Eye (tissue), 1 donor: ENCODE results near the gene NFAM1.
A peak's percentile ranks its signal among the peaks of the same experiment; 100 is the strongest.

Experiments used
- DNase-seq: peaks from one replicate; pipeline ENCODE4 v3.0.0-alpha.2; 2015

Gene NFAM1, protein sequence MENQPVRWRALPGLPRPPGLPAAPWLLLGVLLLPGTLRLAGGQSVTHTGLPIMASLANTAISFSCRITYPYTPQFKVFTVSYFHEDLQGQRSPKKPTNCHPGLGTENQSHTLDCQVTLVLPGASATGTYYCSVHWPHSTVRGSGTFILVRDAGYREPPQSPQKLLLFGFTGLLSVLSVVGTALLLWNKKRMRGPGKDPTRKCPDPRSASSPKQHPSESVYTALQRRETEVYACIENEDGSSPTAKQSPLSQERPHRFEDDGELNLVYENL

DNA sequence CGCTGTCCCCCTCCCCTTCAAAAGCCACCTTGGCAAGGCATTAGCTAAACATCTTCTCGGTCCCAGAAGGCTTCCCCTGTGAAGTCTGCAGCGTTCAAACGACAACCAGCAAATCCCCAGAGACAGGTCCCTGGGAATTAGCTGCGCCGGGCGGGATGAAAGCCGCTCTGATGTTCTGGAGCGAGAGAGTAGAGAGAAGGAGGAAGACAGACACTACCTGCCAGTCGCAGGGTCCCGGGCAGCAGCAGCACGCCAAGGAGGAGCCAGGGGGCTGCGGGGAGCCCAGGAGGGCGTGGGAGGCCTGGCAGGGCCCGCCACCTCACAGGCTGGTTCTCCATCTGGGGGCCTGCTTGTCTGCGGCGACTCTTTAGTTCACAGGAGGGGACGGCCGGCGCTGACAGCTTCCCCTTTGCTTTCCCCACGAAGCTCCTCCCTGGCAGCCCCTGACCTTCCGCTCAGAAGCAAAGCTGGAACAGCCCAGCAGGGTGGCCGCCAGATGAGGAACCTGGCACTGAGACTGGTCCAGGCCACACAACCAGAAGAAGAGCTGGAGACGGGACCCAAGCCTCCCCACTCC is at the start of gene NFAM1:
TSS of gene NFAM1 (minus strand) at position 384 of the 577 bp plus-strand sequence. CDS start at position 338, 46 bp downstream.
- peak; percentile 74 for DNase-seq

DNA sequence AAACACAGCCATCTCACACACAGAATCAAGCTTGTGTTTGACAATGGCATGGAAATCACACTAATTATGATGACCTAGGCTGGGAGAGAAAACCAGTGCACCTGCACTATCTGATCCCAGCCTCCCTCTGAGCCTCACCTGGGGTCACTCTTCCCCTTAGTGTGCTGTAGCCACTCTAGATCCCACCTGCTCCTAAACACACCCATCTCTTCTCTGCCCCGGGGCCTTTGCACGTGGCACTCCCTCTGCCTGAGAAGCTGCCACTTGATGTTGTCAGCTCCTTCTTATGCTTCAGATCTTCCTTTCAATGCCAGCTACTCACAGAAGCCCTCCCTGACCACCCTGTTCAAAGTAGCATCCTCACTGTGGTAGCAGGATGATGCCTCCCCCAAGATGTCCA is 42.9 kb upstream of the NFAM1 start:
- DNase-seq, result no peak

GRCh38 chr22:42473484-42474193 is 41.4 kb upstream of the NFAM1 start:
- peak; percentile 89 for DNase-seq

DNA sequence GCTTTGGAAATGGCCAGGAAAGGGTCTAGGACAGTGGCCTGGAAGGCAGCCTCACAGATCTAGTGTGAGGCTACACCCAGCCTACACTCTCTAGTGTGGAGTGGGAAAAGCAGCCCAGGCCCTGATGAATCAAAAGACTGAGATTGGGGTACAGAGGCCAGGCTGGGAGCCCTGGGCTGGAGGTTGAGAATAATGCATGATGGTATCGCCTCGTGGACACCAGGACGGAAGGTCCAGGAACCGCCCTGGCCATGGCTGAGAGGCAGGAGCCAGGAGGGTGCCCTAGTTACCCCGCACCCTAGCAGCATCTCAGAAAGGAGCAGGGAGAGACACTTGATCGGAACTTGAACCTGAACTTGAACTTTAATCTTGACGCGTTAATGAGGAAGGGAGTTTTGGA is 40.5 kb upstream of the NFAM1 start:
- DNase-seq, result no peak

GRCh38 chr22:42471441-42471840 is 39.2 kb upstream of the NFAM1 start:
- DNase-seq, result no peak

DNA sequence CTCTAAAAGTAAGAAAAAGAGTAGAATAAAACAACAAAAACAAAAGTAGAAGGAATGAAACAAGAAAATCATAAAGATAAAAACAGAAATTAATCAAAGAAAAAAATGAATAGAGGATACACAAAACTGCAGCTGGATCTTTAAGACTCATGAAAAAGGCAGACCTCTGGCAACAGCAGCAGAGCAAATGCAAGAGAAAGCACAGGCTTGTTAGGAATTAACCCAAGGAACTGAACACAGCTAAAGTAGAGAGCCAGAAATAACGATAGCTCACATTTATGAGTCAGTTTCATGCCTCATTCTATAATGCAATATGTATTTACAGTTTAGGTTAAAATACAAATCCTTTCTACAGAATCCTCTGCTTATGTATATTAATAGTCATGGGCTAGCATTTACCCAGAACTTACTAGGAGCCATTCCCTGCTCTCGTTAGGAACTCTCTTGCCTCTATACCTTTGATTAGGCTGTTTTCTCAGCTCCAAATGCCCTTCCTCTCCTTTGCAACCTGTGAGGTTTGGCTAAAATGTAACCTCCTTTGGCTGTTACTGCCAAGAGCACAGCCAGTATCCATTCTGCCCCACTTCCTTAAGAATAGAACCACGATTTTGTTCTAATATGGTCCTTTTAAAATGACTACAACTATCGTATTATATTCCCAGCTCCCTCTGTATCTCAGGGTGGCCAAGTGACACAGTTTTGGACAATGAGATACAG is 38.3 kb upstream of the NFAM1 start:
- no peak for DNase-seq

GRCh38 chr22:42468841-42469240 is 36.6 kb upstream of the NFAM1 start:
- DNase-seq, result no peak

DNA sequence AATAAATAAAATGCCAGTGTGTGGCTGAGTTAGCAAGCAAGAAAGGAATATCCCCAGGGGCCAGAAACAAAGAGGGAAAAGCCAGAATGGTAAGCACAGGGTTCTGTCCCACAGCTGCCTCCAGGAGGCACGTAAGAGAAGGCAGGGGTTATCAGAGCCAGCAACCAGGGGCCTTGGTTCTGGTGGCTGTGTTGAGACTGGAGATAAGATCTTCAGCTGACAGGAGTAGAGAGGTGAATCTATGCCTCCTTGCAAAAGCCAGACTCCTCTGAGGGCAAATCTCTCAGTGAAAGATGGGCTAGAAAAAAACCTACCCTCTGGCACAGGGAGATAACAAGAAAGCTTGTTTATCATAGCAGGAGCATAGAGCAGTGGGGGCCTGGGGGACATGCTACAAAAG is 29.8 kb upstream of the NFAM1 start:
- no peak for DNase-seq

DNA sequence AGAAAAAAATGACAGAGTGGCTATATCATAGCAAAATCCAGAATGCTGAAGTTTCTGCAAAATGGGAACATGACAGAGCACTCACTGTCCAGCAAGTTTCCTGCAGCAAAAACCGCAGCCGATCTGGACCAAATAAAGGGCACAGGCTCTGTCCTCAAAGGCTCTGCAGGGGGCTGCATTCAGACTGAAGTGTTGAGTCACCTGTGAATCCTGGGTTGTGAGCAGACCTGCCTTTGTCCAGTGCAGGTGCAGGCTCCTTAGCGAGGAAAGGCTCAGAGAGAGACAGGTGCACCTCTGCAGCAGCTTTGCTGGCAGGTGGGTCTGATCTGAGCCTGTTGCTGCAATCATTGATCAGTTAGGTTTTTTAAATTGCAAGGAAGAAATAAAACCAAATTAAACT is 29.3 kb upstream of the NFAM1 start:
- no peak for DNase-seq

DNA sequence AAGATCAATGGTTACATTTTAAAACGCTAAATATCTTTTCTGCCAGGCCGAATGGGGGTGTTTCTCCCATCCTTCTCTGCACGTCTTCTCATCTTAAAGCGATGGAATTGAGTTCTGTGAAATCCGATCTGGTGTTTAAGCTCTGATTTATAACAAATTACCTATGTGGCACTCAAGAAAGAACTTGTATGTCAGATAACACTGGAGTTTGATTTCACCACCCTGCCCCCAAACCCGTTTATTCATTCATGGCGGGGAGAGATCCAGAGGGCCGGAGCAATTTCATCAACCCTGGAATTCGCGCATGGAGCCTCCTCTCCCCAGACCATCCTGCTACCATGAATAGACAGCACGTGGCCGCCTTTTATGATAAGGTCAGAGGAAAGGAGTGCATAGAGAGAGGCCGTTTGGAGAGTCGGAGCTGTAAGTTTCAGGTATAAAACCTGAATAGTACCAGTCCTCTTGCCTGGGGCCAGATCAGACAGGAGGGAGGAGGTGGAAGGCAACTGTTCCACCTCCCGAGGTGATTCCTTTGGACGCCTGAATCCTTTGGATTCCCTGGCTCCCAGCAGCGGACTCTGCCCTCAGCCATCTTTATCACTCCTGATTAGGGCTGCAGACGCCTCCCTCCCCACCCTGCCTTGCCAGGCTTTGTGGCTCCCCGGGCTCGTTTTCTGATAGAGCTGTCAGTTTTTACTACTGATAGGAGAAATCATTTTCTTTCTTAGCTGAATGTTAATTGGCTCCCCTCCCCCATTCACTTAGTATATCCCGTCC is 27.3 kb upstream of the NFAM1 start:
- peak; percentile 35 for DNase-seq

DNA sequence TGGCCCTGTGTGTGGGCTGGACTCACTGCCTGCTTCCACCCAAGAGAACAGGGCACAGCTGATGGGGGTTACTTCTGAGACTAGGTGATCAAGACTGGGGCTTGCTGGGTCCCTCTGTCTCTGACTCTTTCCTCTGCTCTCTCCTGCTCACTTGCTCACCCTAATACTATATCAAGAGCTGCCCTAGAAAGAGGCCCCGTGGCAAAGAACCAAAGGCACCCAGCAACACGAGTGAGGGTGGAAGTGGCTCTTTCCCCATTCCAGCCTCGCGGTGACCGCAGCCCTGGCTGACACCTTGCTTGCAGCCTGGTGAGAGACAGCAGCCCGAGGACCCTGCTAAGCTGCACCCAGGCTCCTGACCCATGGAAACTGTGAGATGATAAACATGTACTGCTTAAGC is 20.7 kb upstream of the NFAM1 start:
- DNase-seq, result no peak

- no peak for DNase-seq
Observed at GRCh38 chr22:42452456-42452855, 20.3 kb upstream of the NFAM1 start.

DNA sequence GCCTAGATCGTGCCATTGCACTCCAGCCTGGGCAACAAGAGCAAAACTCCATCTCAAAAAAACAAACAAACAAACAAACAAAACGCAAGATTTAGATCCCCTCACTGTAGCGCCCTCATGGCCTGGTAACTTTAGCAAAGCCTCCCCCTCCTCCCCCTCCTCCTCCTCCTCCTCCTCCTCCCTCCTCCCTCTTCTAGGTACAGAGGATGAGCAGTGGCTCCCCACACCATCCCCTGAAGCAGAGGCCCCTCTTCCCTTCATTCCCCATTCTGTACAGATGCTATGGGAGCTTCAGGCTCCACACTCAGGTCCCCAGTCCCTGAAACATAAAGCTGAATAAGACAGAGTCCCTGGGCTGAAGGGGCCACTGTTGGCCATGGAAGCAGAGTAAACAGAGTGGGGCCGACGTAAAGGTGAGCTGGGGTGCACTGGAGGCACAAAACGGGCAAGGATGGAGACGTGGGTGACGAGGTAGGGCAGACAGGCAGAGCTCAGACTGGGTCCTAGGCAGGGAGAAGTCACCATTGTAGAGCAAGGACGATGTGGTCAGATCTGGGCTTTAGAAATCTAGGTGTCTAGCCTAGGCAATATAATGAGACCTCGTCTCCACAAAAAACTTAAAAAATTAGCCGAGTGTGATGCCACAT is 19.4 kb upstream of the NFAM1 start:
- no peak for DNase-seq

- DNase-seq, result no peak
Observed at GRCh38 chr22:42450862-42451261, 18.7 kb upstream of the NFAM1 start.

DNA sequence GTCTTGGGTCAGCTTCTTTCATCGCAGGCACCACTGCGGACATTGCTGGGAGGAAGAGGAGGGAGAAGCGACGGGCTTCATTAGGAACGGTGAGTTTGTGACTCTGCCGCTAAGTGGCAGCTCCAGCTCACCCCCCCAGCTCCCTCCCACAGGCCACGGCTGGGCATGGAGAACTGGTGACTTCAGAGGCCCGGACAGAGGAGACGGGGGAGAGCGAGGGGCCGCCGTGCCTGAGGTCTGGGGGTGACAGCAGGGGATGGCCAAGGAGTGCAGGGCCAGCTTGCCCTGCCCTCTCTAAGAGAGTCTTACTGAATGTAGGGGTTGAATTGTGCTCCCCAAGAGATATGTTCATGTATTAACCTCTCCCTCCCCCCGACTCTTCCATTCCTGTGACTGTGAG is 13.9 kb upstream of the NFAM1 start:
- DNase-seq, result no peak

- DNase-seq, result peak; percentile 98
Observed at GRCh38 chr22:42444077-42444904, 12.1 kb upstream of the NFAM1 start.

GRCh38 chr22:42443240-42444076 is 11.3 kb upstream of the NFAM1 start:
- no peak for DNase-seq

DNA sequence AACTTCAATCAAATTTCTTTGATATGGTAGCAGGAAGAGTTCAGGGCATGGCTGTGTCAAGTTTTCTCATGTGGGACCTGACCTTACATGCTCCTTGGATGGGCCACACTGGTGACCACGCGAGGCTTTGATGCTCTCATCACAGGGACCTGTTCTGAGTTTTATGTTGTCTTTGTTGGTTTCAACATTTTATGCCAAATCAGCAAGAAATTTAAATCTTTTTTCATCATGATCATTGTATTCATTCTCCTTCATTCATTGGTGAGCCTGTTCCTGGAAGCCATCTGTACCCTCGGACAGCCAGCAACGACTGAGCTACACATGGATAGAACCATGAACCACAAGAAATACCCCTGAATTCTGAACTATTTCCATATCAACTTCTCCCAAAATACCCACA is 10.5 kb upstream of the NFAM1 start:
- DNase-seq, result no peak

DNA sequence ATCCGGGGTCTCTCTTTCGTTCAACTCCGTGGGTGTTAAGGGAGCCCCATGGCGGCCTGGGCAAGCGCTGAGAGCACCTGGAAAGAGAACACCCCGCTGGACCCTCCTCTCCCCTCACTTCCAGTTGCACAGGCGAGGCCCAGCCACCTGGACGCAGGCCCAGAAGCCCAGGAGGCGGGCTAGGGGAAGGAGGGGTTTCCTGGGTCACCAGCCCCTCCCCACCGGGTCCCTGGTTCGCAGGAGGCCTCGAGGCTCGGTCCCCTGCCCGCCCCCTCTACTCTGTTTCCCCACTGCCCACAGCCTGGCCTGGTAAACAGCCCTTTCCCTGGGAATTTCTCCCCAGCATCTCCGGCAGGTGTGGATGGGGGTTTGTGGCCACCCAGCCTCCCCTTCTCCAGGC is 8.5 kb upstream of the NFAM1 start:
- DNase-seq, result no peak
